GM23248 (cell line): ENCODE data around the gene PHF12. TPM values are rescaled to one million over a fixed set of nuclear protein-coding genes. Genes with fewer than 3 reads are reported as not detected.
"Not testable (repeated sequence)": the region's sequence is repeated elsewhere in the genome, so short reads cannot be mapped to it uniquely, and the experiment has no call there.

Experiments used
- DNase-seq: peaks from one replicate; pipeline ENCODE4 v3.0.0-alpha.2; 2015
- H2AFZ ChIP-seq: fragments of 200-600 bp; sonication (generic); 2 replicates; pipeline ENCODE4 v1.6.1; 2016; ENCODE audit warnings: antibody characterized with exemption
- H3F3A ChIP-seq: fragments of 200-600 bp; sonication (generic); 2 replicates; pipeline ENCODE4 v1.6.1; 2016; ENCODE audit warnings: mild to moderate bottlenecking, antibody characterized with exemption, mixed run types; ENCODE audit not compliant: insufficient read depth
- H3K27ac ChIP-seq: fragments of 200-600 bp; sonication (generic); 2 replicates; pipeline ENCODE4 v1.5.1; 2016; ENCODE audit warnings: mild to moderate bottlenecking
- H3K27me3 ChIP-seq: fragments of 200-600 bp; sonication (generic); replicated peaks from 2 replicates; pipeline ENCODE4 v1.6.1; 2016; ENCODE audit warnings: mild to moderate bottlenecking; ENCODE audit not compliant: insufficient read depth
- H3K36me3 ChIP-seq: fragments of 200-600 bp; sonication (generic); 2 replicates; pipeline ENCODE4 v1.6.1; 2016; ENCODE audit warnings: low read depth, mild to moderate bottlenecking
- H3K4me1 ChIP-seq: fragments of 200-600 bp; sonication (generic); 2 replicates; pipeline ENCODE4 v1.6.1; 2016; ENCODE audit warnings: mild to moderate bottlenecking; ENCODE audit not compliant: insufficient read depth
- H3K4me2 ChIP-seq: fragments of 200-600 bp; sonication (generic); one replicate; pipeline ENCODE4 v1.6.1; 2016; ENCODE audit warnings: mild to moderate bottlenecking; ENCODE audit not compliant: unreplicated experiment
- H3K4me3 ChIP-seq: fragments of 200-600 bp; sonication (generic); 2 replicates; pipeline ENCODE4 v1.5.1; 2016; ENCODE audit warnings: mild to moderate bottlenecking
- H3K79me2 ChIP-seq: fragments of 200-600 bp; sonication (generic); 2 replicates; pipeline ENCODE4 v1.6.1; 2016; ENCODE audit warnings: mild to moderate bottlenecking; ENCODE audit not compliant: insufficient read depth
- H3K9ac ChIP-seq: fragments of 200-600 bp; sonication (generic); 2 replicates; pipeline ENCODE4 v1.6.1; 2016; ENCODE audit warnings: mild to moderate bottlenecking
- H3K9me2 ChIP-seq: fragments of 200-600 bp; sonication (generic); 2 replicates; pipeline ENCODE4 v1.6.1; 2016; ENCODE audit warnings: mixed run types, mild to moderate bottlenecking, moderate library complexity; ENCODE audit not compliant: insufficient read depth
- H3K9me3 ChIP-seq: fragments of 200-600 bp; sonication (generic); one replicate; pipeline ENCODE4 v1.6.1; 2017; ENCODE audit warnings: low read depth
- H4K20me1 ChIP-seq: fragments of 200-600 bp; sonication (generic); 2 replicates; pipeline ENCODE4 v1.6.0; 2016; ENCODE audit not compliant: insufficient read depth
- EZH2 ChIP-seq: fragments of 200-600 bp; sonication (generic); IDR thresholded peaks from 2 replicates; pipeline ENCODE4 v1.6.1; 2018; ENCODE audit warnings: antibody characterized with exemption, mild to moderate bottlenecking; ENCODE audit not compliant: insufficient read depth, poor library complexity, severe bottlenecking
- EZH2phosphoT487 ChIP-seq: fragments of 200-600 bp; sonication (generic); IDR thresholded peaks from 2 replicates; pipeline ENCODE4 v1.6.1; 2018; ENCODE audit warnings: antibody characterized with exemption, moderate library complexity, mild to moderate bottlenecking, low read depth; ENCODE audit not compliant: insufficient read depth
- WGBS, 2 experiments: methylation state at CpG; one replicate each; pipeline ENCODE4 v1.1.6; 2015 to 2017; ENCODE audit warnings: low lambda C conversion rate in 2 of 2, low coverage in 1 of 2; ENCODE audit errors: missing lambda C conversion rate in 2 of 2; 5-methylcytosine and 5-hydroxymethylcytosine counted together
- in situ Hi-C: fragments of 300-500 bp; cut with MboI; formaldehyde crosslinking; loops from 2 replicates; pipeline ENCODE4 v1.15.0; 2020
- polyA plus RNA-seq: library from polyadenylated mRNA; unstranded; fragments of >200 nt; fragmentation: Nextera tagmentation; extraction: Ambion mirVana; gene quantifications from 2 replicates; pipeline ENCODE4 v1.2.1, GENCODE V29; 2016
- total RNA-seq: library from RNA; depleted of rRNA; stranded (reverse); fragments of >200 nt; shearing (Covaris generic); gene quantifications from 2 replicates; pipeline ENCODE4 v1.2.3, GENCODE V29; 2014

PHF12 gene
- total and polyA plus RNA-seq, 2 experiments from 2014 or later, result 6.1 to 27.7 TPM

- in situ Hi-C loops, result no loop called here
- TF ChIP-seq EZH2 (no peak), EZH2phosphoT487 (no peak)
Observed at GRCh38 chr17:28904800-28905199, 46.5 kb downstream of the PHF12 start.

DNA sequence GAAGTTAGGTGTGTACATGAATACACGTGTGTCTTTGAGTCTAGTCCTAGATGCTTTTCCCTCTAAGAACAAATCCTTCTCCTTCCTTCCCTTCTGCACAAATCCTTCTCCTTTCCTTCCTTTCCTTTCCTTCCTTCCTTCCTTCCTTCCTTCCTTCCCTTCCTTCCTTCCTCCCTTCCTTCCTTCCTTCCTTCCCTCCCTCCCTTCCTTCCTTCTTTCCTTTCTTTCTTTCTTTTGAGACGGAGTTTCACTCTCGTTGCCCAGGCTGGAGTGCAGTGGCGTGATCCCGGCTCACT, 47.8 kb downstream of the PHF12 start:
- H3K4me3 ChIP-seq, H3K9ac ChIP-seq, H3K27me3 ChIP-seq, H3K27ac ChIP-seq, H3K9me3 ChIP-seq, H2AFZ ChIP-seq, DNase-seq, H3K4me1 ChIP-seq, H3K9me2 ChIP-seq, H3K79me2 ChIP-seq, in situ Hi-C loops, H4K20me1 ChIP-seq: not testable (repeated sequence)
- 33 to 59% methylated on average over 5 of the region's 5 CpGs for WGBS, 2 experiments
- Histone ChIP-seq H3K4me2 (peak overlapping the region; percentile 60), H3F3A (peaks cover 30% of the 10 kb centered on the region), H3K36me3 (peaks cover 10% of the 10 kb centered on the region; the same call in 1 of the 2 replicates)

More at GRCh38 chr17:28904800-28905199, 46.5 kb downstream of the PHF12 start:
- Histone ChIP-seq H3K9me3 (no peaks in the 10 kb centered on the region), H2AFZ (no peak overlapping the region), H3K36me3 (peaks cover 14% of the 10 kb centered on the region), H3F3A (peaks cover 42% of the 10 kb centered on the region), H3K4me3 (no peak overlapping the region), H3K9me2 (no peaks in the 10 kb centered on the region), H3K9ac (no peak overlapping the region), H3K4me2 (no peak overlapping the region), H3K27me3 (no peaks in the 10 kb centered on the region), H4K20me1 (no peaks in the 10 kb centered on the region), H3K79me2 (no peaks in the 10 kb centered on the region), H3K27ac (no peak overlapping the region), H3K4me1 (peaks cover 11% of the 10 kb centered on the region)
- 30 to 35% methylated on average over 4 of the region's 4 CpGs for WGBS, 2 experiments
- no peak for DNase-seq

DNA sequence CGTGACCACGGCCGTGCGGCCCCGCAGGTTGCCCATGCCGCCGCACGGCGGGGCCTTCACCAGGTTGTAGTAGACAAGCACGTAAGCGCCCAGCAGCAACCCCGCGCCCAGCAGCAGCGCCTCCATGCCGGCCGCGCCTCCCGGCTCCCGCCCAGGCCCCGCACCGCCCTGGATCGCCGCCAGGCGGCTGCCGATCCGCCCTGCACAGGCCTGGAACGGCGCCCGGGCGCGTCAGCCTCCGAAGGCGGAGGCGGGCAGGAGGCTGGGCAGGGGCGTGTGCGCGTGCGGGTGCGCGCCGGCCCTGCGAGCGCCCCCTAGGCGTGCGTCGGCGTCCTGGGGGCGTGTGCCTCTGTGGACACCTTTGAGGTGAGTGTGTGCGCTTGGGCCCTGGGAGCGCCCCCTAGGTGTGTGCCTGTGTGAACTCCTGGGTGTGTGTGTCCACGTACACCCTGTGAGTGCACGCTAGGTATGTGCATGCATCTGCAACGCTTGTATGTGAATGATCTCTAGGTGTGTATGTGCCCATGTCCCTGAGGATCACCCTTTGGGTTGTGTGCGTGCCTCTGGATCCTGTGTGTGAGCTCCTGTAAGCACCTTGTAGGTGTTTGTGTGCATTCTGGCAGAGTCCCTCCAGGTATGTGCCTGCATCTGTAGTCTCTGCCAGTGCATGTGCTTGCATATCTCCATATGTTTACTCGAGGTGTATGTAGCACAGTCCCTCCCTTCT, 48.3 kb downstream of the PHF12 start, which contains the start of gene DHRS13:
Gene DHRS13 (minus strand): TSS at position 261 of the 727 bp plus-strand sequence. CDS start 135 bp downstream, at position 126.
- Histone ChIP-seq H3K4me2 (peak within 1 kb of the TSS; percentile 60), H3K9ac (peak within 1 kb of the TSS; percentile 72), H4K20me1 (no peaks in the 10 kb centered on the region), H3K4me3 (peak within 1 kb of the TSS; percentile 87), H3K4me1 (0 out of 2 replicates have a peak, but pooled peaks cover 4% of the 10 kb centered on the region), H3K27me3 (no peaks in the 10 kb centered on the region), H3K9me2 (no peaks in the 10 kb centered on the region), H3K9me3 (no peaks in the 10 kb centered on the region), H3F3A (peaks cover 30% of the 10 kb centered on the region), H2AFZ (peak within 1 kb of the TSS; percentile 90), H3K36me3 (peaks cover 10% of the 10 kb centered on the region; the same call in 1 of the 2 replicates), H3K79me2 (0 out of 2 replicates have a peak, but pooled peaks cover 7% of the 10 kb centered on the region), H3K27ac (0 out of 2 replicates have a peak within 1 kb of the TSS, but pooled peaks have one; percentile 16)
- in situ Hi-C loops, result no loop called here
- peak; percentile 94 for DNase-seq
- TF ChIP-seq EZH2 (no peak), EZH2phosphoT487 (no peak)
- WGBS, 2 experiments, result 3% methylated on average over 29 to 45 of the region's 55 CpGs

DNA sequence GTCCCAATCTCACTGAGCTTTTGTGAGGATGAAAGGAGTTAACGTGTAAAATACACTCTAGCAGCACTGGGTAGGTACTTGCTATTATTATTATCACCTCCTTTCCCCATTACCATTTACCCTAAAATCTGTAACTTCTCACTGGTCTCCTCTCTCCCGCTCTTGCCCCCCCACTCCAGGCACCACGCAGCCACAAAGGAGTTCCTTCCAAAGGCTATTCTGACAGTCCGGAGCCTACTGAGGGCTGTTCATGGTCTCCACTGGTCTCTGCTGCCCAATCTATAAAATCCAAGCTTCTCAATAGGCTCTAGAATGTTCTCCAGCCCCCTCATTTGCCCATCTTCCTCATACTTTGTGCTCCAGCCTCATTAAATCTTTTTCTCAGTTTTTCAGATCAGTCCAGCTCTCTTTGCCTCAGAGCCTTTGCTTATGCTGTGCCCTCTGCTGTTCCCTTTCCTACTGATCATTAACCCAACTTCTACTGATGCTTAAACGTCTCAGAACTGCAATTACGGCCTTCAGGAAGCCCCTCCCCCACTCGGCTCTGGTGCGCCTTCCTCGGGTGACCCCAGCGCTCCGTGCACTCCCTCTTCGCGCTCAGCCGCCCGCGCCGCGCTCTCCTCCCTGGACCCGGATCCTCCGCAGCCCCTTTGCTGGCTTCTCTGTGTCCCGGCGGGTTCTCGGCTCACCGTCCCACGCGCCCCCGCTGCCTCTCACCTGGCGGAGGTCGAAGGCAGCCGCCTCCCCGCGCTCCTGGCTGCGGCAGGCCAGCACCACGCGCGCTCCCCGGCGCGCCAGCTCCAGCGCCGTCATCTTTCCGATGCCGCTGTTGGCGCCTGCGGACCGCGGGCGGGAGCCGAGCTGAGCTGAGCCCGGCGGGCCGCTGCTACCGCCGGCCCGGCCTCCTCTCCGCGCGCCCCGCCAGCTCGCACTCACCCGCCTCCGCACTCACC, 49.2 kb downstream of the PHF12 start:
- H3K36me3 ChIP-seq, result peaks cover 6% of the 10 kb centered on the region; the same call in 1 of the 2 replicates
- in situ Hi-C loops, result no loop called here
- peak overlapping the region; percentile 87 for H3K4me3 ChIP-seq
- H3F3A ChIP-seq, result peaks cover 30% of the 10 kb centered on the region
- WGBS, 2 experiments, result 10 to 13% methylated on average over 39 to 55 of the region's 62 CpGs
- H3K9me2 ChIP-seq, result no peaks in the 10 kb centered on the region
- H3K27me3 ChIP-seq, result no peaks in the 10 kb centered on the region
- H3K4me2 ChIP-seq, result peak overlapping the region; percentile 60
- 0 out of 2 replicates have a peak, but pooled peaks cover 7% of the 10 kb centered on the region for H3K4me1 ChIP-seq
- H3K79me2 ChIP-seq, result 0 out of 2 replicates have a peak, but pooled peaks cover 10% of the 10 kb centered on the region
- H3K9me3 ChIP-seq, result no peaks in the 10 kb centered on the region
- H2AFZ ChIP-seq, result peak overlapping the region; percentile 90
- 0 out of 2 replicates have a peak overlapping the region, but pooled peaks have one; percentile 16 for H3K27ac ChIP-seq
- no peaks in the 10 kb centered on the region for H4K20me1 ChIP-seq
- peak overlapping the region; percentile 72 for H3K9ac ChIP-seq
- peak; percentile 81 for DNase-seq
- TF ChIP-seq EZH2 (no peak), EZH2phosphoT487 (no peak)
